ENCODE results near the gene TMEM176B.

The TMEM176B gene

GRCh38 chr7:150805864-150806263 is 5.7 kb upstream of the TMEM176B start:
- no peak for TF ChIP-seq GATA2 (IDR thresholded peaks at IDR 0.05; ENCODE audit: low read depth, low read length)
- no peak for TF ChIP-seq GATA3 (IDR thresholded peaks at IDR 0.05; ENCODE audit: low read depth, low read length)

DNA sequence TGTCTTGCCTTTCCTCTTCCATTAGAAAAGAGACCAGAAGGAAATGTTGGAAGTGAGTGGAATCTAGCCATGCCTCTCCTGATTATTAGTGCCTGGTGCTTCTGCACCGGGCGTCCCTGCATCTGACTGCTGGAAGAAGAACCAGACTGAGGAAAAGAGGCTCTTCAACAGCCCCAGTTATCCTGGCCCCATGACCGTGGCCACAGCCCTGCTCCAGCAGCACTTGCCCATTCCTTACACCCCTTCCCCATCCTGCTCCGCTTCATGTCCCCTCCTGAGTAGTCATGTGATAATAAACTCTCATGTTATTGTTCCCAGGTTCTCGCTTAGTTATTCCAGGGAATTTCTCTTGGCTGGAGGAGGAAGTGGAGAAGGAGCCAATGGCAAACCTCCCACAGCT is 4.6 kb upstream of the TMEM176B start:
- no peak for TF ChIP-seq GATA2 (IDR thresholded peaks at IDR 0.05; ENCODE audit: low read depth, low read length)
- TF ChIP-seq GATA3 (IDR thresholded peaks at IDR 0.05; ENCODE audit: low read depth, low read length) = no peak

DNA sequence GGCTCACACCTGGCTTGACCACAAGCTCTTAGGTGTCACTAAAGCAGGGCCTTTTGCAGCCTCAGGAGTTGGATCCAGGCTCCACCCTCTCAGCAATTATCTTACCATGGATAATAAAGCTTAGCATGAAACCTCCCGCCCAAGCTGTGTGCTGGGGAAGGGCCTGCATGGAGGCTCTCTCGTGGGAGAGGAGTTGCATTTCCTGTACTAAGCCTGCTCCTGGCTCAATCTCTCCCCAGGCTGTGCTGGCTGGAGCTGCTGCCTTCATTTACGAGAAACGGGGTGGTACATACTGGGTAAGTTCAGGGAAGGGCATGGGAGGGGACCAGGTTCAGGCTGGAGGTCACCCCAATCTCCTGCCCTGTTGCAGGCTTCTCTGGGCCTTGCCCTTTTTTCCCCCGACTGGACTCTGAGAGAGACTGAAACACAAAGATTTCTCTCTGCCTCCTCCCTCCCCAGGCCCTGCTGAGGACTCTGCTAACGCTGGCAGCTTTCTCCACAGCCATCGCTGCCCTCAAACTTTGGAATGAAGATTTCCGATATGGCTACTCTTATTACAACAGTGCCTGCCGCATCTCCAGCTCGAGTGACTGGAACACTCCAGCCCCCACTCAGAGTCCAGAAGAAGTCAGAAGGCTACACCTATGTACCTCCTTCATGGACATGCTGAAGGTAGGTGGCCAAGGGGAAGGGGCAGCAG is 3.1 kb upstream of the TMEM176B start:
- TF ChIP-seq GATA2 (IDR thresholded peaks at IDR 0.05; ENCODE audit: low read depth, low read length) = no peak

GRCh38 chr7:150801946-150802771 is 2.0 kb upstream of the TMEM176B start:
- TF ChIP-seq GATA3 (IDR thresholded peaks at IDR 0.05; ENCODE audit: low read depth, low read length) (no peak), GATA2 (IDR thresholded peaks at IDR 0.05; ENCODE audit: low read depth, low read length) (no peak)

GRCh38 chr7:150801242-150801945 is 1.2 kb upstream of the TMEM176B start:
- TF ChIP-seq GATA2 (IDR thresholded peaks at IDR 0.05; ENCODE audit: low read depth, low read length) = no peak
- TF ChIP-seq GATA3 (IDR thresholded peaks at IDR 0.05; ENCODE audit: low read depth, low read length) = no peak

DNA sequence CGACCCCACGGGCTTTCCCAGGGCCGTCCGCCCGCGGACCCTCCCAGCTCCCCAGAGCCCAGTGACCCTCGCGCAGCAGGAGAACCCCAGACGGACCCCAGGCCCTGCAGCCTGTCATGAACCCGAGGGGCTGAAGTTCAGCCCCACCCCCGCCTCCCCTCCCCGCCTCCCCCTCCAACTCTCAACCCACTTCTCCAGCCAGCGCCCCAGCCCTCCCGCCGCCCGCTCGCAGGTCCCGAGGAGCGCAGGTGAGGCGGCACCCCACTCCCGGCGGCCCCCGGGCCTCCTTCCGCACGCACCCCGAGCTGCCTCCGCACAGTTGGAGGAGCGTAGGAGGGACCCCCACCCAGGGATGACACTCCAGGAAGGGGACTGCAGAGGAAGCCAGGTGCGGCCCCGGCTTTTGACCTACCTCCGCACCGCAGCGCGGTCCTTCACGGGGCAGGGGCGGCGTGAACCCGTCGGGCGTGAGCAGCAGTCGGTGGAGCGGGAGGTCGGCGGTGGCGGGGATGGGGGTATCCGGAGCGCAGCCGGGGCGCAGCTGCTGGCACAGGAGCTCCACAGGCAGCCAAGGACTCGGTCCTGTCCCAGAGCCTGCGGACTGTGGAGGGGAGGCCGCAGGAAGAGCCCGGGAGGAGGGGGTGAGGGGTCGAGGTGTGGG is 547 bp upstream of the TMEM176B start, which contains the start of gene TMEM176A:
TSS of gene TMEM176A (plus strand) at position 189 of the 661 bp plus-strand sequence. CDS start 782 bp downstream, outside the sequence.
- no peak for TF ChIP-seq GATA2 (IDR thresholded peaks at IDR 0.05; ENCODE audit: low read depth, low read length)
- no peak for TF ChIP-seq GATA3 (IDR thresholded peaks at IDR 0.05; ENCODE audit: low read depth, low read length)

- TF ChIP-seq GATA3 (IDR thresholded peaks at IDR 0.05; ENCODE audit: low read depth, low read length) = no peak
- TF ChIP-seq GATA2 (IDR thresholded peaks at IDR 0.05; ENCODE audit: low read depth, low read length) = no peak
These were observed 1.0 kb downstream of the TMEM176B start for GRCh38 chr7:150799156-150799555.

DNA sequence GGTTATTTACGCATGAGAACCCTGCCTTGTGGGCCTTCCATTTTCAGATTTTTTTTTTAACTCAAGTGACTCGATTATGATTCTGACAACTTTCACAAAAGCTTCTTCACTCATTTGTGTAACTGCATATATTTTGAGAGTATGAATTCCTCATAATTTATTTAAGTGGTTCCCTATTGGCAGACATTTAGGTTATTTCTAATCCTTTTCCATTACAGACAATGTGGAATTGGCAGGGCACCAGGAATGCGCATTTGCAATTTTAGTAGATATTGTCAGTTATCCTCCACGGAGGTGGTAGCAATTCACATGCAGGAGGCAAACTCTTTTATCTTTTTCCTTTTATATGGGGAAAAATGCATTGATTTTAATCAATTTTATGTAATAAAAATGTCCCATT is 2.5 kb downstream of the TMEM176B start:
- TF ChIP-seq GATA2 (IDR thresholded peaks at IDR 0.05; ENCODE audit: low read depth, low read length) = no peak
- no peak for TF ChIP-seq GATA3 (IDR thresholded peaks at IDR 0.05; ENCODE audit: low read depth, low read length)

DNA sequence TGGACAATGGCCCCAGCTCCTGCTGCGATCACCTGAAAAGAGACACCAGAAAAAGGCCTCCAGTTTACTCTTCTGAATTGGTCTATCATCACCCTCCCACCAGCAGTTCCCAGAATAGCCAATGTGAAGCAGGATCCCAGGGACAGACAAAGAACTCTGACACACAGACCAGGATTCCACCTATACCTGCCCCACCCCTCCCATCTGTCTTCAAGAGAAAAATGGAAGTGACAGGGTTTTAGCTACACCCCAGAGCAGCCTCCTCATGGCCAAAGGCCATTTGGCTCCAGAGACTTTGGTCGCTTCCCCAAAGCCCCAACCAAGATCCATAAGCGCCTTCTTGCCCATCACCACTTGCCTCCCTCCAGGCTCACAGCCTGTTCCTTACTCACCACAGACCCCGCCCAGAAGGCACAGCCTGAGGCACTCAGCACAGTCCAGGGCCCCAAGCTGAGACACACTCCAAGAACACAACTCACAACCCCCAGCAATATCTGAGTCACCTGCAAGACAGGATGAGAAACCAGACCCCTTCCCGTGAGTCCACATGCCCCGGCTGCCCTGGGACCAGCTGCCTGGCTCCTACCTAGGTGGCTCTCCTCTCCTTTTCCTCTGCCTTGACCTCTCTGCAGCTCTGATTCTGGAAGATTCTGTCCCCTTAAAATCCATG is 6.5 kb downstream of the TMEM176B start:
- TF ChIP-seq GATA3 (IDR thresholded peaks at IDR 0.05; ENCODE audit: low read depth, low read length) (no peak), GATA2 (IDR thresholded peaks at IDR 0.05; ENCODE audit: low read depth, low read length) (no peak)

DNA sequence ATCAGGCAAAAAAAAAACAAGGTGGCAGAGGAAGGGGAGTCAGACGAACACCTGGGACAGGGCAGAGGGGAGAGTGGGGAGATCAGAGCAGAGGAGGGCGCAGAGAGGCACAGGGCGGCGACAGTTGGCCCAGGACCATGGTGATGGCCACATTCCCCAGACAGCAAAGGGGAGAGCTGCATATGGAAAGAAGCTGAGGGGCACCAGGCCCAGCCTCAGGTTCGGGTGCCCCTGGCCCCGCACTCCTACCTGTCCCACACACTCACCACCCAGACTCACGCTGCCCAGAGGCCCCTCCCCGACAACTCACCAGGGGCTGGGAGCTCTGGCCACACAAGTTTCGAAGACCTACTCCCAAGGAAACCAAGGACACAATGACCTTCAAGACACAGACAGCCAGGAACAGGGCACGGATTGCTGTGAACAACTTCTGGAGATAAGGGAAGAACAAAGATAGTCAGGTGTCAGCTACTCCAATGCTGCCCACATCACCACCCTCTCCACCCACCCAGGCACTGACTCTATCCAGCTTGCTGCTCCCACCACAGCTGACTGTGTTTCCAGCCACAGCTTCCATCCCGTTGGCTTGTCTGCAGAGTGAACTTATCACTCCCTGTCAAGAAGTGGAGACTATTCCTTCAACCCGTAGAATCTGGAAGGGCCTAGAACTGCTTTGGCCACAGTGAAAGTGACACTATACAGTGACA is 8.3 kb downstream of the TMEM176B start:
- TF ChIP-seq GATA3 (IDR thresholded peaks at IDR 0.05; ENCODE audit: low read depth, low read length) = no peak
- TF ChIP-seq GATA2 (IDR thresholded peaks at IDR 0.05; ENCODE audit: low read depth, low read length) = no peak

- no peak for TF ChIP-seq GATA2 (IDR thresholded peaks at IDR 0.05; ENCODE audit: low read depth, low read length)
- no peak for TF ChIP-seq GATA3 (IDR thresholded peaks at IDR 0.05; ENCODE audit: low read depth, low read length)
These were observed 8.9 kb downstream of the TMEM176B start for GRCh38 chr7:150791304-150791703.

- TF ChIP-seq GATA3 (IDR thresholded peaks at IDR 0.05; ENCODE audit: low read depth, low read length) (no peak), GATA2 (IDR thresholded peaks at IDR 0.05; ENCODE audit: low read depth, low read length) (no peak)
These were observed 9.6 kb downstream of the TMEM176B start for GRCh38 chr7:150790416-150791075.

Measured in SH-SY5Y (cell line).